Stimulated activated CD4-positive, alpha-beta T cell treated with anti-CD3 and anti-CD28 coated beads, Interleukin-4, amount 100 ng/mL, for 4 hours (primary cell): ENCODE measurements around the gene FIGN.

Source experiments
- DNase-seq, 2 experiments: peaks; one replicate each; pipeline ENCODE4 v3.0.0-alpha.2; 2020

The FIGN gene

DNA sequence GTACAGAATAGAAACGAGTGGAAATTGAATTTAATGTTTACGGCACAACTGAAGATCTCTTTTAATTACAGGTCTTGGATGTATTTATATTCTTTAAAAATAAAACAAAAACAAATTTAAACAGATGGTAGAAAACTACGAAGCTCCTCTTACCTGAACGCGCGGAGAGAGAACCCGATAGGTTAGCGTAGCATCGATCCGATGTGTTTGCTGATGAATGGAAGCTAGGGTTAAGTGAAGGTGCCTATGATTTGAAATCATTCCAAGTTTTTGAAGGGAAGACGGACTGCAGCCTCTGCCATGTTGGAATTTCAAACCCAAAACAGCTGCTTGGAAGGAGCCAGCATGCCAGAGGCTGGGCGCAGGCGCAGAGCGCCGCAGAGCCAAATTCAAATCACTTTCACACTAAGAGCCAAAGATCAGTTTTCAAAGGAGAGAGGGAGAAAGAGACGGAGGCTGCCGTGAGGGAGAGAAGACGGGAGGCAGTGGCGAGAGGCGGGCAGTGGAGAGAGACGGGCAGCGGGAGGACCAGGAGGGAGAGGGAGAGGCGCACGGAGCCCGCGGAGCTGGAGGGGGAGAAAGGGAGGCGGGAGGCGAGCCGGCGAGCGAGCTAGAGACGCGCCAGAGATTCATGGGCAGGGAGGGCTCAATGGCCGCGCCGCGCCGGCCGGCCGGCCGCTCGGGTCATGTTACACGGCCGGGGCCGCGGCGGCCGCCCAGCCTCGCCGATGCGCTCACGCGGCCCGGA is at the start of gene FIGN:
FIGN (minus strand) TSS at position 324 of the 748 bp plus-strand sequence. CDS start 1,081 bp downstream, outside the sequence.
- DNase-seq = no peak

- no peak for DNase-seq
These were observed 49.4 kb upstream of the FIGN start for GRCh38 chr2:163785162-163785561.

GRCh38 chr2:163779970-163780597 is 44.3 kb upstream of the FIGN start:
- no peak for DNase-seq

DNA sequence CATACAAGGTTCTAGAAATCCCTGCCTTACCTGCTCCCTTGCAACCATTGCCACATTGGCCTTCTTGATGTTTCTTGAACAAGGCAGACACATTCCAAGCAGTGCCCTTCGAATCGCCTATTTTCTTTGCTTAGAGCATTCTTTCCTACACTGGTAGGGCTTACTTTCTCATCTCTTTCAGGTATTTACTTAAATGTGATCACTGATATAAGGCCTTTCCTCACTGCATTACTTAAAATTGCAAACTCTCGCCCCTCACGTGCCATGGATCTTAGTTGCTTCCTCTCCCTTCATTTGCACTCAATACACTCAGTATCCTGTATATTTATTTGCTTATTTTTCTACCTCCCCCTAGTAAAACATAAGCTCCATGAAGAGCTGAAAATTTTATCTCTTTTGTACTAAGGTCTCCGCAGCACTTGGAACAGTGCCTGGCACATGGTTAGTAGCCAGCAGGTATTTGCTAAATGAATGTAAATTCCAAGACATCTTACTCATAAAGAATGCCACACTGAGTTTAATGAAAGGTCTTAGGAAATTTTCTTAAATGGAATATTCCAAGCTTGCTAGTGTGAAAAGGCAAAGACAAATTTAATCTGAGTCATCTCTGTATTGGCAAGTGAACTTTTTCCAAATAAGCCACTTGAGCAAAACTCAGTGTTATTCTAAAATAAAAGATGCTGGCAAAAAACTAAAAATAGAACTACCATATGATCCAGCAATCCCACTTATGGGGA is 42.4 kb upstream of the FIGN start:
- no peak for DNase-seq

GRCh38 chr2:163775304-163775703 is 39.5 kb upstream of the FIGN start:
- DNase-seq = no peak

GRCh38 chr2:163774862-163775261 is 39.1 kb upstream of the FIGN start:
- DNase-seq = no peak

DNA sequence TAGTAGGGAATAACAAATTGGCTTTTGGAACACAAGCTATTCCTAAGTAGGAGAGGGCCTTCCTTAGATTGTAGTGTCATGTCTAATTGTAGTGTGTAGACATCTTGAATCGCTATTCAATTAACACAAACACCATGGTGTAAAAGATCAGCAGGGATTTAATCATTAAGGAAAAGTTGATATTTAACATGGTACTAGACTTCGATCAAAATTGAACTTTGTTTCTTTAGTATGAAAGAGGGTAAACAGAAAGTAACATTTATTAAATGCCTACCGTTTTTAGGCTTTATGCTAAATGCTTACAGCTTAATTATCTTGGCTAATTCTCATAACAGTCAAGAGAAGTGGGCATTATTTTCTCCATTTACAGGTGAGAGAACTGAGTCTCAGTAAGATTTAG is 37.5 kb upstream of the FIGN start:
- no peak for DNase-seq

DNA sequence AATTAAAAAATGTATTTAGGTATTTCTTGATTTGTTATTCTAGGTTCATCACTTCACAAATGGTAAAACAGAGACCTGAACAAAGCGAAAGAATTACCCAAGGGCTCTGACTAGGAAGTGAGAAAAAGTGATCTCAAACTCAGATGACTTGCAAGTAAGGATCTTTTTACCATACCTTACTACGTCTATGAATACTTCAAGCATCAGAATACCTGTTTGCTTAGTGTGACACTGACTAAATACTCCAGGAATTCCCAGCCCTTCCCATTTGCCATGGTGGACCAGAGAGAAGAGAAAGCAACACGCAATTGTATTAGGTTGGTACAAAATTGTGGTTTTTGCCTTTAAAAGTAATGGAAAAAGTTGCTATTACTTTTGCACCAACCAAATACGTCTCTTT is 35.8 kb upstream of the FIGN start:
- no peak for DNase-seq

DNA sequence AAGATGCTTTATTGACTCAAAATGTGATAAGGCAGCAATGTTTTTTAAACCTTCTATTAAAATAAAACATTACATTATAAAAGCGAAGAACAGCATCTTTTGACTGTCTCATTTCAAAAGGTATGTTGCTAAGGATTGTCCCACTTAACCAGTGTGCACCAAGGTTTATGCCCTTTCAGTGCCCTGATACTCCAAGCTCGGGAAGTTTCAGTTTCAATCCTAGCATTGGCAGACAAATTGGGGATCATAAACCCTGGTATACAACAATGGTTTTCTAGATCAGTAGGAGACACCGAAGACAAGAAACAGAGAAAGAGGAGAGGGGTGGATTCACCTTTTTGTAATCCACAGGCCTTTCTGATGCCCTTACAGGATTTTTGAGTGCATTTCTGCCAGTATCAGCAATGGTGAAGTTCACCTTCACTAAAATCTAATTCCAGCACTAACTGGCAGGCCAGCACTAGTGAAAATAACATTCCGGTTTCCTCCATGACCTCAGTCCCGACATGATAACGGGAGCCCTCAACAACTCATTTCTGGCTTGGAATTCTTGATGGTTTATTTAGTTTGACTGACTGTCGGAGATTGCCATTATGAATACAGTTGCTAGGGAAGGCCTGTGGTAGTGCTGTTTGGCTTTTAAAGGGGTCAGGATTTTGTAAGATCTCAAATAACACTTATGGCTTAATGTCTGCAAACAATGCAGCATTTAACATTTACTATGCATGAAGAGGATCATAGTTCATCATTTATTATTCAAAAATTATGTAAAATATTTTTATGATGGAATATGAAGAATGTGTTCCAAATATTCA is 33.3 kb upstream of the FIGN start:
- DNase-seq = no peak

- DNase-seq = no peak
These were observed 31.3 kb upstream of the FIGN start for GRCh38 chr2:163767097-163767496.

DNA sequence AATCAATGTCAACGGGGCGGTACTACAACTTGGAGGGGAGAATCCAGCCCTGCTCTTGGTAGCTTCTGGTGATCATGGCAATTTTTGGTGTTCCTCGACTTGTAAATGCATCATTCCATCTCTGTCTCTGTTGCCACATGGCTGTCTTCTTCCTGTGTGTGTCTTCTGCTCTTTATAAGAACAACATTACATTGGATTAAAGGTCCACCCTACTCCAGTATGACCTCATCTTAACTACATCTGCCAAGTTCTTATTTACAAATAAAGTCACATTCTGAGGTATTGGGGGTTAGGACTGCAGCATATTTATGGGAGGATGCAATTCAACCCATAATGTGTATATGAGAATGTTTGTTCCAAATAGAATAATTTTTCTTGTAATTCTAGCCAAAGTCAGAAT is 28.8 kb upstream of the FIGN start:
- DNase-seq = no peak

GRCh38 chr2:163759013-163759412 is 23.2 kb upstream of the FIGN start:
- no peak for DNase-seq

DNA sequence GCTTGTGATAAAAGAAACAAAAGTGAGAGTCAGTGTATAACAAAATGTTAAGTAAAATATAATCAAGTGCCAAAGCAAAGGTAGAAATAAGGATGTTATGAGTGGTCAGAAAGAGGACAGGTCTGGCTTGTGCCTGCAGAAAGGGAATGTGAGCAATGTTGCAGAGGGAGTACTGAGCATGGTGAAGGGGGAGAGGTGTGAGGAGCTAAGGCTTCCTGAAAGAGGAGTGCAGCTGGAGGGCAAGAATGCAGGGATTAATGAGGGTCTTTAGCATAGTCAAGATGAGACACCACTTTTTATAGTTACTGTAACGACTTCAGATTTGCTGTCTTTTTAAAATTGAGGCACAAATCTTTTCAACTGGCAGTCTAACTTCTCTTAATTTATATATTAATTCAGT is 22.0 kb upstream of the FIGN start:
- no peak for DNase-seq

DNA sequence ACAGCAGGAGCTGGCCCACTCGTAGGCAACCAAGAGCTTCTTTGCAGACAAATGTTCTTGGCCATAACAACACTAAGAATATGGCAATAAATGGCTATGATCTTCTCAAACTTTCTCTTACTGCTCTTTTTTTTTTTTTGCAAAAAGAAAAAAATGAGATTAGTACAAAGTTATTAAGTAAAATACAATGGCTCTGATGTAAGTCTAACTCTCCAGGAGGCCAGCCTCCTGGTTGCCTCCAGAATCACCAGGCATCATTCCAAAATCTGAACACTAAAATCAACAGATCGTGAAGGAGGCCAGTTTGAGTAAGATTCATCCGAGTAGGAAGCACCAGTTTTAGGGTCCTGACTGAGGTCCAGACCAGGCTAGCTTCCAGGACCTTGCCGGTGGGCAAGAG is 20.8 kb upstream of the FIGN start:
- no peak for DNase-seq

DNA sequence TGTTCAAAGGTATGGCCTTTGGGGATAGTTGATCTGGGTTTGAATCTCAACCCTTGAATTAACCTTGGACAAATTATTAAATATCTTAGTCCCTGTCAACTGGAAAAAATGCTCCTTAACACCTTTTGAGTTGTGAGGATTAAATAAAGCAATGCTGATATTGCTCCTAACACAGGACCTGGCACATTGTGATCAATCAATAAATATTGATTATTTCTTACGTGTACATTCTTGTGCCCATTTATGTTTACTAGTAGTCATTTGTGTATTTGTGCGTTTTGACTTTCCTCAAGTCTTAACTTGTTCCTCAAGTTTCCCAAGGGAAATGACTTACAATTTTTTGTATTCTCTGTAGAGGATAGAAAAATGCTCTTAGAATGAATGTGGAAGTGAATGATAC is 19.6 kb upstream of the FIGN start:
- no peak for DNase-seq

GRCh38 chr2:163753726-163754125 is 17.9 kb upstream of the FIGN start:
- DNase-seq = no peak

DNA sequence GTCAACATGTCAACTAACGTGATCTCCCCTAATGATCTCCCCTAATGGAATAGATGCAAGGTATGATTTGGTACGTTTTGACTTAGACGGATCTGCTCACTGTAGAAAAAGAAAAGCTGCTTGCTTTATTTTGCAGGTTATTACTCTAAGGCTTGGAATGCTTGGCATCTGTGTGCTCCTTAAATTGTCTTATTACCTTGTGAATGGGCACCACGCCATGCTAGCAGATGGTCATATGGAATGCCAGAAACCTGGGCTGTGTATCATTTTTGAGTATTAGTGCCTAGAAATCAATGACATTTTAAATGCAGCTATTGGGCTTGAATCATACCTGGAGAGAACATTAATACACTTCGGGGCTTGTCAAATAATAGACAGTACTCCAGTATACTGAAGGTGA is 16.5 kb upstream of the FIGN start:
- no peak for DNase-seq

DNA sequence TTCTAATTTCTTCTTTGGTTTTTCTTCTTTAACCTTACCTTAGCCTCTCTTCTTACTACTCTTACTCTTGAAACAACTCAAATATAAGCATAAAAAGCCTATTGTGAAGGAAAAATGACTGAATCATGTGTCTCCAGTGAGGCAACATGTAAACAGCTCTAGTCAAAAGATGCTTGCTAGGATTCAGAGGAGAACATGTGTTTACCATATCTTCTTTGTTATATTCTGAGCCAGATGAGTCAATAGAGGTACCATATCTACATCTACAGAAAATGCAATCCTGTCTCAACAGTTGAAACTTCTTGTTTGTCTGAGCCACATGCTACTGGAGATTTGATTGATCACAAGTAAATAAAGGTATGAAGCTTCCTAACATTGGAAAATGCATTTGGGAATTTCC is 15.9 kb upstream of the FIGN start:
- no peak for DNase-seq

DNA sequence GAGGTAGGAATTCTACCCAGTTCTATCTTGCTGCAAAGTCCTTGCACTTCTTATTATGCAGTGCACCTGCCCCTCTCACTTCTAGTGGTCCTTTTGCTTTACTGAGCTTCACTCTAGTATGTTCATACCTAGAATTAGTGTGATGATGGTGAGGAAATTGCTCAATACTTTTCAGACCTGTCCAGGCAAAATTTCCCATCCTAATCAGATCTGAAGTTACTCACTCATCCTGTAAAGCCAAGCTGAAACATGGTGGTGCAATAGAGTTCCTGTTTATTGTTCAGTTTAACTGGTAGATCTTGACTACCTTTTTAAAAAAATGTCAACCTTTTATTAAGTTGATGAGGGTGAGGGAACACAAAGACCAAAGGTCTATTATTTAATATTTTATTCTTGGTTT is 12.6 kb upstream of the FIGN start:
- DNase-seq = no peak

- no peak for DNase-seq
These were observed 5.6 kb upstream of the FIGN start for GRCh38 chr2:163741435-163741834.

- no peak for DNase-seq
These were observed 1.8 kb upstream of the FIGN start for GRCh38 chr2:163737563-163737962.

DNA sequence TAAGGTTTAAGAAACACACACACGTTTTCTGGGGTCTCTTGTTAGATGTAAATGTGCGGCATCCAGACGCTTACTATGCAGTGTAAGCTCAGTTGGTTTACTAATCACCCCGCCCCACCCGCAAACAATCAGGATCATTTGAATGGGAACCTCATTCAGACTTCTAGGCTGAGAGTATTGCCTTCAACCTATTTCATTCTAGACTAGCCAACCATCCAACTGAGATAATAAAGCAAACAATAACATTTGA is 1.3 kb upstream of the FIGN start:
- DNase-seq = no peak

DNA sequence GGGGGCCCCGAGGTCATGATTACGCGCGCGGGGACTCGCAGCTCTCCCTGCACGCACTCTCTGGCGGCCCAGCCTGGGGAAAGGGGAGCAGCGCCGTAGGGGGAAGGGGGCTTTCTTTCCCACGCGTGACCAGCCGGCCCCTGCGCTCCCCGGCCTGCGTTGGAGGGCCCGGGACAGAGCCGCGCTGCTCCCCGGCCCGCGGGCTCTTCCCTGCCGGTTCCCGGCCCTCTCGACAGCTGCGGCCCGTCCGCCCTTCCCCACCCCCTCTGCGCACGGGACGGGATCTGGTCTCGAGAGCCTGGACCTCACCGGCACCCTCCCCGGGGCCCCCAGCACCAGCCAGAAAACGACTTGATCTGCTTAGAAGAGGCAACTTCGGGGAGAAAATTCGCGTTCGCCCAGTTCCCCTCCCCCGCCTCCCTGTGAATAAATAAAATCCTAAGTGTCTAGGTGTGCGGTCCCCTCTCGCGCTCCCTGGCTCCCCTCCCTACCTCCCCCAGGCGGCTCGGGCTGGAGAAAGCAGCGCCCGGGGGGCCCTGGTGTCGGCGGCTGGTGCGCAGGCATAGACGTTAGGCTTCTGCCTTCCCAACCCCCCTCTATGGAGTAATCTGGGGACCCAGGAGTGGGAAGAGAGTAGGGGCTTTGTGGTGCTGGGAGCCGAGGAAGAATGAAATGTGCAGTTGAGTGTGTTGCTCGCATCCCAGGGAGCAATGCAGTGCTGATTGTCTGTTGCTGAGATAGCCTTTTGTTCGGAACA is 803 bp upstream of the FIGN start:
- no peak for DNase-seq
